Endothelial cell of umbilical vein (primary cell): ENCODE data around the gene RNGTT. TPM values are rescaled to one million over a fixed set of nuclear protein-coding genes. Genes with fewer than 3 reads are reported as not detected.
"Not testable (repeated sequence)": the region's sequence is repeated elsewhere in the genome, so short reads cannot be mapped to it uniquely, and the experiment has no call there.

Experiments
- BruUV-seq: library from RNA; stranded (reverse); fragments of 400-500 nt; replicated peaks from 2 replicates; lab custom pipeline; 2021; lab: Mats Ljungman, UMichigan
- CTCF ChIA-PET: fragments of 300-600, 350-600 bp; sonication (Branson Sonifier 250); formaldehyde crosslinking; loops from one replicate; lab custom pipeline; 2021; ENCODE audit warnings: antibody characterized with exemption, inconsistent platforms; lab: Charles Lee
- POLR2A ChIA-PET: fragments of 300-600, 350-600 bp; sonication (Branson Sonifier 250); formaldehyde crosslinking; loops from one replicate; lab custom pipeline; 2021; ENCODE audit warnings: antibody characterized with exemption, inconsistent platforms; lab: Charles Lee
- DNase-seq: peaks from one replicate; pipeline ENCODE4 v3.0.0-alpha.2; 2011; ENCODE audit warnings: low read depth, low spot score
- FAIRE-seq: peaks from 2 replicates; lab custom pipeline; 2011; peaks lifted over from hg19 to GRCh38; lab: Jason Lieb, UNC
- H2AFZ ChIP-seq: 2 replicates; pipeline ENCODE4 v1.6.0; 2012; ENCODE audit warnings: low read depth, low read length, control low read depth, inconsistent platforms
- H3K27ac ChIP-seq: 2 replicates; pipeline ENCODE4 v1.5.1; 2011; ENCODE audit warnings: low read depth, mild to moderate bottlenecking, control low read depth, low read length, moderate library complexity; ENCODE audit not compliant: insufficient read depth
- H3K27me3 ChIP-seq, 2 experiments: 2 replicates each; pipeline versions ENCODE4 v1.6.0 to v1.6.1; 2011; ENCODE audit warnings: low read length in 2 of 2, mixed read lengths in 1 of 2; ENCODE audit not compliant: control insufficient read depth in 2 of 2, insufficient read depth in 2 of 2
- H3K36me3 ChIP-seq, 2 experiments: 2 replicates in 1 of 2; 3 replicates in 1 of 2; pipeline ENCODE4 v1.5.1; 2011; ENCODE audit warnings: low read length in 2 of 2, mild to moderate bottlenecking in 1 of 2, moderate library complexity in 1 of 2; ENCODE audit not compliant: control insufficient read depth in 2 of 2, insufficient read depth in 2 of 2; ENCODE audit errors: extremely low read depth in 1 of 2
- H3K4me1 ChIP-seq: 3 replicates; pipeline ENCODE4 v1.5.1; 2011; ENCODE audit warnings: mild to moderate bottlenecking, low read length; ENCODE audit not compliant: control insufficient read depth, insufficient read depth; ENCODE audit errors: extremely low read depth
- H3K4me2 ChIP-seq: 2 replicates; pipeline ENCODE4 v1.6.1; 2011; ENCODE audit warnings: low read length, control low read depth, mixed read lengths; ENCODE audit not compliant: insufficient read depth
- H3K4me3 ChIP-seq, 3 experiments: fragments of 200-600 bp in 1 of 3; sonication (generic), shearing (Covaris generic) in 1 of 3; replicated peaks in 1 of 3; 2 replicates each; pipeline ENCODE4 v1.5.1; 2011 to 2016; ENCODE audit warnings: control low read depth in 3 of 3, low read length in 3 of 3, mild to moderate bottlenecking in 2 of 3, inconsistent platforms in 1 of 3, low read depth in 1 of 3, moderate library complexity in 1 of 3; ENCODE audit not compliant: insufficient read depth in 1 of 3
- H3K79me2 ChIP-seq: 2 replicates; pipeline ENCODE4 v1.6.0; 2012; ENCODE audit warnings: low read length, inconsistent platforms; ENCODE audit not compliant: control insufficient read depth, insufficient read depth
- H3K9ac ChIP-seq: replicated peaks from 2 replicates; pipeline ENCODE3; 2011; ENCODE audit warnings: low read length, control low read depth; ENCODE audit not compliant: insufficient read depth; ENCODE audit errors: extremely low read depth
- H3K9me1 ChIP-seq: replicated peaks from 3 replicates; pipeline ENCODE4 v1.6.0; 2011; ENCODE audit warnings: mild to moderate bottlenecking, low read length; ENCODE audit not compliant: control insufficient read depth, insufficient read depth; ENCODE audit errors: extremely low read depth
- H3K9me3 ChIP-seq: replicated peaks from 2 replicates; pipeline ENCODE4 v1.5.1; 2012; ENCODE audit warnings: low read length, inconsistent platforms; ENCODE audit not compliant: control insufficient read depth, insufficient read depth
- H4K20me1 ChIP-seq: replicated peaks from 2 replicates; pipeline ENCODE3; 2011; ENCODE audit warnings: mild to moderate bottlenecking, low read length; ENCODE audit not compliant: control insufficient read depth, insufficient read depth; ENCODE audit errors: extremely low read depth
- CTCF ChIP-seq, 2 donors: IDR thresholded peaks; 1 replicate in 1 of 2; 2 replicates in 1 of 2; pipeline ENCODE4 v1.5.1; 2011; ENCODE audit warnings: low read length in 2 of 2, mild to moderate bottlenecking in 2 of 2, moderate library complexity in 2 of 2, control low read depth in 1 of 2, inconsistent platforms in 1 of 2, low read depth in 1 of 2; ENCODE audit not compliant: insufficient read depth in 1 of 2; ENCODE audit errors: extremely low read depth in 1 of 2
- EZH2 ChIP-seq: IDR thresholded peaks from 2 replicates; pipeline ENCODE4 v1.6.1; 2012; ENCODE audit warnings: borderline replicate concordance, low read depth, mild to moderate bottlenecking, moderate library complexity, low read length, inconsistent platforms; ENCODE audit not compliant: severe bottlenecking
- FOS ChIP-seq: IDR thresholded peaks from 2 replicates; pipeline ENCODE4 v1.6.1; 2011; ENCODE audit warnings: mild to moderate bottlenecking, low read length, moderate library complexity, borderline replicate concordance; ENCODE audit not compliant: insufficient read depth
- GATA2 ChIP-seq: IDR thresholded peaks from 2 replicates; pipeline ENCODE4 v1.7.0; 2011; ENCODE audit warnings: low read depth, mild to moderate bottlenecking, moderate library complexity, mixed read lengths, low read length; ENCODE audit not compliant: insufficient read length, insufficient read depth
- JUN ChIP-seq: IDR thresholded peaks from 2 replicates; pipeline ENCODE4 v1.6.1; 2011; ENCODE audit warnings: borderline replicate concordance, low read depth; ENCODE audit not compliant: insufficient read length, insufficient read depth
- MYC ChIP-seq: IDR thresholded peaks from one replicate; pipeline ENCODE4 v1.6.1; 2011; ENCODE audit warnings: mild to moderate bottlenecking, low read depth, low read length
- POLR2A ChIP-seq: IDR thresholded peaks from 2 replicates; pipeline ENCODE4 v1.6.1; 2012; ENCODE audit warnings: low read depth, mild to moderate bottlenecking, control low read depth, low read length
- POLR2AphosphoS5 ChIP-seq: IDR thresholded peaks from 2 replicates; pipeline ENCODE4 v1.6.1; 2012; ENCODE audit warnings: low read depth, mild to moderate bottlenecking, control low read depth, low read length, moderate library complexity; ENCODE audit not compliant: insufficient read depth
- dilution Hi-C: fragments of 300-500 bp; cut with MboI; formaldehyde crosslinking; loops from one replicate; pipeline ENCODE4 v1.15.0; 2019; ENCODE audit warnings: low sequenced_read_pairs; ENCODE audit not compliant: extremely low pct_ligation_motif_present
- intact Hi-C: fragments of 100-400 bp; cut with micrococcal nuclease; formaldehyde crosslinking; loops from one replicate; pipeline ENCODE4 v1.10.0; 2022
- polyA plus RNA-seq, 4 experiments: library from polyadenylated mRNA; depleted of rRNA in 3 of 4; stranded (reverse) in 3 of 4; unstranded in 1 of 4; fragments of >200 nt; gene quantifications; 2 replicates each; pipeline versions ENCODE4 v1.2.1 to v1.2.3, GENCODE V29; 2011 to 2012; ENCODE audit warnings: missing spikeins in 1 of 4
- total RNA-seq: library from RNA; stranded (reverse); gene quantifications from 2 replicates; pipeline ENCODE4 v1.2.3, GENCODE V29; 2021
- TF ChIP-seq, protein P1 (sequence below): IDR thresholded peaks from 2 replicates; pipeline ENCODE4 v1.6.1; 2011; ENCODE audit not compliant: insufficient read depth, insufficient read length

Gene RNGTT
- total and polyA plus RNA-seq, 2 donors (not counting 3 experiments of a cell fraction or from before 2014, with no cell fraction given), result 2.1 to 13.1 TPM

DNA sequence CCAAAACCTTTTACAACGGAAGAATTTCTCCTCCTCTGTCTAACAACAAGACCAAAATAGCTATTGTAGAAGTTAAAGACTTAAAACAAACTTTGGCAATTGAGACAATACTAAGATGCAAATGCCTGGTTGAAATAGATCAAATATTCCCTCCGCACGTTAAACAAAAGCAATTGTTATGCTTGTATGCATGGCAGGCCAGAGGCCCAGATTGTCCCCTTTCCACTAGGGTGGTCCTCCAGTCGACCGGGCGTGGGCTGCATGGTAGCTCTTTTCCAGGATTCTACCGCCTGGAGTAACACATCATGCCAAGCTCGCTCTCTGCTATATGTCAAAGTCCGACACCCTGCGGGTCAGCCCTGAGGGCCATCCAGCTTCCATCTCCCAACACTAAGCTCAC lies 234.7 kb downstream of the RNGTT start:
- no peaks in the 10 kb centered on the region for H4K20me1 ChIP-seq
- DNase-seq (no peak), FAIRE-seq (no peak)
- H3K27ac ChIP-seq, result no peak overlapping the region
- BruUV-seq, result no TSS peak
- ChIA-PET POLR2A (interaction anchor here (0.7 kb wide), 1 partner anchor 26 kb away, joined by 8 read pairs; no protein-coding TSS in a partner anchor), CTCF (interaction anchor here (1.2 kb wide), 1 partner anchor 9 kb away, joined by 3 read pairs; no protein-coding TSS in a partner anchor)
- H3K4me3 ChIP-seq, result no peak overlapping the region
- H3K9ac ChIP-seq, result no peak overlapping the region
- H3K27me3 ChIP-seq, result no peaks in the 10 kb centered on the region
- H3K9me1 ChIP-seq, result no peaks in the 10 kb centered on the region
- dilution Hi-C loops (no loop called here), intact Hi-C loops (no loop called here)
- H3K79me2 ChIP-seq, result no peaks in the 10 kb centered on the region
- no peaks in the 10 kb centered on the region for H3K36me3 ChIP-seq
- peaks cover 6% of the 10 kb centered on the region for H3K4me1 ChIP-seq
- no peak overlapping the region for H3K4me2 ChIP-seq
- TF ChIP-seq POLR2AphosphoS5, result no peak
- no peak for TF ChIP-seq POLR2A
- TF ChIP-seq JUN, result no peak
- TF ChIP-seq, protein P1, sequence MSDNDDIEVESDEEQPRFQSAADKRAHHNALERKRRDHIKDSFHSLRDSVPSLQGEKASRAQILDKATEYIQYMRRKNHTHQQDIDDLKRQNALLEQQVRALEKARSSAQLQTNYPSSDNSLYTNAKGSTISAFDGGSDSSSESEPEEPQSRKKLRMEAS, result no peak
- no peak for TF ChIP-seq GATA2
- TF ChIP-seq MYC, result no peak
- no peak for TF ChIP-seq FOS
- TF ChIP-seq CTCF (IDR thresholded peaks at IDR 0.05; ENCODE audit: extremely low read depth in 1 of 2, insufficient read depth in 1 of 2, low read depth in 1 of 2, low read length in 2 of 2), result no peak
- TF ChIP-seq EZH2, result no peak
- H3K9me3 ChIP-seq, result no peaks in the 10 kb centered on the region
- no peak overlapping the region for H2AFZ ChIP-seq

DNA sequence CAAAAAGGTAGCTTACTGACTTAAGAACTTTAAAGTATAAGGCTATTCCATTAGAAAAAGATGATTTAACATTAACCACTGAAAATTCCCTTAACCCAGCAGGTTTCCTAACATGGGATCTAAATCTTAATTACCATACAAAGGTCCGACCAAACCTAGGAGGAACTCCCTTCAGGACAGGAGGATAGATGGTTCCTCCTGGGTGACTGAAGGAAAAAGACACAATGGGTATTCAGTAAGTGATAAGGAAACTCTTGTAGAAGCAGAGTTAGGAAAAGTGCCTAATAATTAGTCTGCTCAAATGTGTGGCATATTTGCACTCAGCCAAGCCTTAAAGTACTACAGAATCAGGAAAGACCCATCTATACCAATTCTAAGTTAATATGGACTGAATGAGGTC lies 237.0 kb downstream of the RNGTT start:
- H3K79me2 ChIP-seq, H3K4me2 ChIP-seq, H3K9me3 ChIP-seq, POLR2A ChIA-PET, FAIRE-seq, H2AFZ ChIP-seq, H3K9ac ChIP-seq, dilution Hi-C loops, intact Hi-C loops, H3K4me1 ChIP-seq, H4K20me1 ChIP-seq, H3K9me1 ChIP-seq, H3K4me3 ChIP-seq, H3K36me3 ChIP-seq, DNase-seq, H3K27ac ChIP-seq, CTCF ChIA-PET, H3K27me3 ChIP-seq, BruUV-seq: not testable (repeated sequence)
